T-helper 9 cell (primary cell): ENCODE results near the gene ABHD8.

Source experiments
- DNase-seq: peaks from one replicate; pipeline ENCODE4 v3.0.0-alpha.2; 2020

Gene ABHD8

DNA sequence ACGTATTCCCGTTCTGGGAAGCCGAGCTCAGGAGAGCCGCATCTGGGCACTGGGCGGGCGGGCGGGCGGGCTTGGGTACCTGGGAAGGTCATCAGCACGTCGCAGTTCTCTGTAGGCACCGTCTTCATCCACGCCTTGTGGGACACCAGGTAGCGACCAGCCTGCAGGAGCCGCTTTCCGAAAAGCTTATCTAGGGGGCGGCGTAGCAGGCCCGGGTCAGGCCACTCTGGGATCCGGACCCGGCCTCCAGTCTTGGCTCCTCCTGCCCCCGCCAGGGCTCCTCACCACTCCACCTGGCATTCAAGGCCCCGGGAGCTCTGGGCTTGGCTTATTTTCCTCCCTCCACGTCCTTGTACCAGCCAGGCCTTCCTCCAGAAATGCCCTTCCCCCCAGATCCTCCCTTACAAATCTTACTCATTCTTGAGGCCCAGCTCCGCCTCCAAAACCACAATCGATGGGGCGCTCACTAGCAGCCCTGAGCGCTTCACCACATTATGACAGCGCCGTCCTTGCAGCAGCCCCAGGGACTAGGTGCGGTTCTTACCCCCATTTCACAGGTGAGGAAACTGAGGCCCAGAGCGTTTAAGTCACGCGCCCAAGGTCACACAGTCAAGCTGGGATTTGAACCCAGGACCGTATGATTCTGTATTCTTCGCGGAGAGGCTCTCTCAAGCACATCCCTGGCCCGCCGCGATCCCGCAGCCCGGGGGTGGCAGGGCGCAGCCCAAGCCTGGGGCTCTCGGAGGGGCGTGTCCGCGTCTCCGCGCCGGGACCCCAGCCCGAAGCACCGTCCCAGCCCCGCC is 30.6 kb upstream of the ABHD8 start:
- DNase-seq = peak; percentile 51

DNA sequence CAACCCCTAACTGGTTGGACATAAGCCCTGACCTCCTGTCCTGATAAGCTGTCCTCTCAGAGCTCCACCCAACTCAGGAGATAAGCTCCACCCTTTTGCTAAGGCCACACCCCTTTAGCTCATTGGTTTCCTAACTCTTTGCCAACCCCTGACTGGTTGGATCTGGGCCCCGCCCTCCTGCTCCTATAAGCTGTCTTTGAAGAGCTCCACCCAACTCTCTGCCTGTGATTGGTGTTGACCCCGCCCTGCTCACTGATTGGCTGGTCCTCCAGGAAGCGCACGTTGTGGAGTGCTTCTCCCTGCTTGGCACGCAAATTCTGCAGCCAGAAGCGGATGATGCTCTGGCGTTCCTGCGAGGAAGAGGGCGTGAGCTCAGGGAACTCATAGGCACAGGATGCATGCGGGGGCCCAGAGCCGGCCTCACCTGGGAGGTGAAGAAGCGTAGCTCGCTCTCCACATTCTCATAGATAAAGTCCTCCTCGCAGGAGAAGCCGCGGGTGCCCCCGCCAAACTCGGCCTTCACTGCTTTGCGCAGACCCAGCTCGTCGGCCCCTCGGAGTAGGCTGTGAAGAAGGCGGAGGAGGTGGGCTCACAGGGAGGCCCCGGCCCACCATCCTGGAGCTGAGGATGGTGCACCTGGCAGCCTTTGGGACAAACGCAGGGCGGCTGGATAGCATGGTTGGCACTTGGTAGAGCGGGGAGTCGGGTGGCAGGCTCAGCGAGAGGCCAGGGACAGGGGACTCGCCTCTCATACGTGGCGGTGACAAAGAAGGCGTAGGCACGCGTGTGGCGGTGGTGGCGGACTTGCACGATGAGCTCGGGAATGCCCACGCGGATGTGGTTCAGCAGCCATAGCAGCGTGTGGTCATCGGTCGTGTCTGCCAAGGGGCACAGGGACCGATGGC is 29.7 kb upstream of the ABHD8 start:
- DNase-seq = no peak

DNA sequence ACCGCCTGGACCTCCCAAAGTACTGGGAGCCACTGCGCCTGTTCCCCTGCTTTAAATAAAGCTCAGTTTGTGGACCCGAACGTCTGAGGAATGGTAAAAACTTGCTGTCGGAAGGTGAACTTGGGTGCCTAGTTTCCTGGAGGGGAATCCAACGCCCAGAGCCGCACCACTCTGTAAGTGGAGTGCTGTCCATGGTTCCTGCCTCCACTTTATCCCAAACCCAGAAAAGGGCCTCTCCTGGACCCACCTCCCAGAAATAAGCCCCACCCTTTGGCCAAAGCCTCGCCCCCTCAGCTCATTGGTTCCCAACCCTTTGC is 29.1 kb upstream of the ABHD8 start:
- no peak for DNase-seq

DNA sequence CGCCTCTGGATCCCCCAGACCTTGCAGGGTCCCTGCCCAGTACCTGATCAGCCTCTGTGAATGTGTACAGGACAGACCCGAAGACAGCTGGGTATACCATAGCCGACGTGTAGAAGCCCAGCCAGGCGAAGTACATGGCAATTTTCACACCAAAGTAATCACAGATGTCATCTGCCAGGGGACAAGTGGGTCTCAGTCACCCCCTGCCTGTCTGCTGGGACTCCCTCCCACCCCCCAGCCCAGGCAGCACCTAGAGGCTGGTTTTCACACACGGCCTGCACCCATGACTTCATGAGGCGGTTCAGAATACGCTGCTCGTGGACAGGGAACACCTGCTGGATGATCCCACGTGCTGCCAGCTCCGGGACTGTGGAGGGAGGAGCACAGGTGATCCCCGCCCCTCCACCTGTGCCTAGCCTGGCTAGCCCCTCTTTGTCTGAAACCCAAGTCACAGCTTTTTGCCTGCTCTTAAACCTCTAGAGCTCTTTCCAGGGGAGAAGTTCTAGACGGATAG is 27.9 kb upstream of the ABHD8 start:
- no peak for DNase-seq

DNA sequence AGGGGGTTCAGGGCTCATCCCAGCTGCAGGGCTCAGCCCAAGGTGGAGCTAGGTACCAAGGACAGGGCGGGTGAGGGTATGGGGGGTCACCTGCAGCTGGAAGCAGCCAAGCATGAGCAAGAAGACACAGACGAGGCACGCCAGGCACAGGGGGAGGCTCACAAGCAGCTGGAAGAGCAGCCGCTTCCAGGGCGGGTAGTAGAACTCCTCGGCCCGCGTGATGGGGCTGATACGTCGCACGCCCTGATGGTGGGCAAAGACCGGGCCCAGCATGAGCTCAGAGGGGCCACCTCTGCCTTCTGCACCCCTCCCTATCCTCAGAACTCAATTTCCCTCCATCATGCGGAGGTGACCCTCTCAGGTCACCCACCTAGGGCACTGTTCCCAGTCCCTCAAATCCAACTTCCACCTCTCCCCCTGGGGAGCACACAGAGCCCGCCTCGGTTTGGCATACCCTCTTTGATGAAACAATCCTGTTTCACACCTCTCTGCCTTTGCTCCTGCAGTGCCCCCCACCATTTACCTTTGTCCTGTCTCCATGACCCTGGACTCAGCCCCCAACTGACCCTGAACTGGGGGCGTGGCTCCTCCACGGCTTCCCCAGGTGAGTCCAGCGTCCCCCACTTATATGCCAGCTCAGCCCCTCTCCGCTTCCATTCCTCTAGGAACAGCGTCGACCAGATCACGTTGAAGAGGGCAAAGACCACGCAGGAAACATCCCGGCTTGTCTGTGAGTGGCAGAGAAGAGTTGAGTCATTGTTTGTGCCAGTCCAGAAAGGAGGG is 27.2 kb upstream of the ABHD8 start:
- DNase-seq = no peak

DNA sequence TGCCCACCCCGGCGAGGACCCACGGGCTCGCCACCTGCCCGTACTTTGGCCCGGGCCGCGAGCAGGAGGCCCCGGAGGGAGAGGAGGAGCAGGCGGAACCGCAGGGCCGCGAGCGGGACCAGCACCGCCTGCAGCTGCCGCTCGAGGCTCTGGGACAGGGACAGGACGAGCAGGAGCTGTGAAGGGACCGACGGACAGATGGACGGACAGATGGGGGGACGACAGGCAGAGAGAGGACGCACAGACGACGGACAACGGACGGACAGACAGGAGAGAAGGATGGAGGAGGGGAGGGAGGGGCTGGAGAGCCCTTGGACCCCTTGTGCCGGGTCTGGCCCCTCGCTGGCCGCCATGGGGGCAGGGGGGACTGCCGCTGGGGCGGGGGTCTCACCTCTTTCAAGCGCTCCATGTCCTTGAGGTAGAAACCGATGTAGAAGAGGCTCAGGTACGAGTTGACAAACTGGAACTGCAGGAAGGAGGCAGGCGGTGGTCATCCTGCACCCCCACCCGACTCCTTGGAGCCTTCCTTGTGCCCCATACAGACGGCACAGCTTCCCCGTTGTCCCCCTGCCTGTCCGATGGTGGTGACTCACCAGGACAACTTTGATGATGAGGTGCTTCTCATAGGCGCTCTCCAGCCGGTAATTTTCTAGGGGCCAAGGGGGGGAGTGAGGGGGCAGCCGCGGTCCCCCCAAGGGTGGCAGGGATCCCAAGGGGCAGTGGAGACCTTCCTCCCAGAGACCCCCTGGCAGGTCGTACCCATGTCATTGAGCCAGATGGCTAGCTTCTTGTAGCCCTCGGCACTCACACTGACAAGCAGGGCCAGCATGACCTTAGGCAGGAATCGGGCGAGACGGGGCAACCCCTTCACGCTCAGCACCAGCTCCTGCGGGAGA is 26.4 kb upstream of the ABHD8 start:
- DNase-seq = no peak

DNA sequence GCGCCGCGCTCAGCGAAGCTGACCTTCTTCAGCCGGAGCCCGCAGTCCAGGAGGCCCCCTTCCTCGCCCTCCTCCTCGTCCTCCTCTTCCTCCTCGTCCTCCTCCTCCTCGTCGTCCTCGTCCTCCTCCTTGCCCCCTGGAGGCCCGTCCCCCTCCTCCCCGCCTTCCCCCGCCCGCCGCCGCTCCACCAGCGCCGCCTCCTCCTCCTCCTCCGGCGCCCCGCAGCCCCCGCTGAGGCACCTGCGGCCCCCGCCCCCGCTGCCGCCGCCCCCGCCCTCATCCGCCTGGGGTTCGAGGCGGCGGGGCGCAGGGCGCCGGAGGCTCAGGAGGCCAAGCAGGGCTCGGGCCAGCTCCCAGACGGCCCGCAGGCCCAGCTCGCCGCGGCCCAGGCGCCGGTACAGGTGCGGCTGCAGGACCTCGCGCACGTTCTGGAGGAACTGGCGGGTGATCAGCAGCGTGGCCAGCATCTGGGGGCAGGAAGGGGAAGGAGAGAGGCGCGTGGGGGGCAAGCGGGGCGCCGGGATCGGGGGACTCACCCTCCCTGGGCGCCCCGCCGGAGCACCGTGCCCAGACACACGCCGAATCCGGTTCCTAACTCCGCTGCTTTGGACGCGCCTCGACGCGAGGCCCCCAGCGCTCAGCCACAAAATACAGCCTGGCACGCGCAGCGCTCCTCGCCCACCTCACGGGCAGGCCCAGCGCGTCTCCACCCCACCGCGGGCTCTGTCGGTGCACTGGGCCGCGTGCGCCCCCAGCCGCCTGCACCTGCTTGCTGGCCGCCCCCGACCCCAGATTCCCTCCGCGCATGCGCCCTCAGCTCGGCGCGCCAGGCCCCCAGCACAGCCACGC is 25.5 kb upstream of the ABHD8 start:
- DNase-seq = peak; percentile 45

DNA sequence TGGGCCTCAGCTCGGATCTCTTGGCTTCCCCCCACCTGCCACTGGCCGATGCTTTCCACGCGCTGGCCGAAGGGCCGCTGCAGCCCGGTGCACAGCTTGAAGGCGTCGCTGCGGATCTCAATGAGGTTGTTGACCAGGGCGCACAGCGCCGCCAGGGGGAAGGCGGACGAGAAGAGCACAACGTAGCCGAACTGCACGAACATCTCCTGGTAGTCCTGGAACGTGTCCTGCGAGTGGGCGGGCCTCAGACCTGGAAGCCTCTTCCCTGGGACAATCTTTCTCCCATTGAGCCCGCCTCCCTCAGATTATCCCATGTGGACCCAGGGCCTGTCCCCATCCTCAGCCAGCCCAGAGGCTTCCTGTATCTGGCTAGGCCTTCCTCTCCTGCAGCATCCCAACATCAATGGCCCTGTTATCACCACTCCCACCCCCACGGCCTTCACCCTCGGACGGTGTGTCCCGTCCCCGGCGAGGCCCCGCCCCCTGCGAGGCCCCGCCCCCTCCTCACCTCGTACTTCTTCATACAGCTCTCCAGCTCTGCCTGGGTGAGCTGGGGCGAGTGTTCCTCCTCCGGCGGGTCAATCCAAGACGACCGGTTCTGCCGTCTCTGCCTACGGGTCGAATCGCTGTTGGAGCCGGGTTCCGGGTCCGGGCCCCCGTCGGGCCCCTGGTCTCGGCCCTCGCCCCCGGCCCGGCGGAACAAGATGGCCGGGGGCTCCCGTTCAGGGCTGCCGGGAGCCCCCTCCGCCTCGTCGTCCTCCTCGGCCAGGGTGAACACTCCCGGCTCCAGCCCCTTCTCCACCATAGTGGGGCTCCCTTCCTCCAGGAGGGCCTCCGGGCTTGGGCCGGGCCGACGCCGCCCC is 24.7 kb upstream of the ABHD8 start:
- DNase-seq = peak; percentile 57

DNA sequence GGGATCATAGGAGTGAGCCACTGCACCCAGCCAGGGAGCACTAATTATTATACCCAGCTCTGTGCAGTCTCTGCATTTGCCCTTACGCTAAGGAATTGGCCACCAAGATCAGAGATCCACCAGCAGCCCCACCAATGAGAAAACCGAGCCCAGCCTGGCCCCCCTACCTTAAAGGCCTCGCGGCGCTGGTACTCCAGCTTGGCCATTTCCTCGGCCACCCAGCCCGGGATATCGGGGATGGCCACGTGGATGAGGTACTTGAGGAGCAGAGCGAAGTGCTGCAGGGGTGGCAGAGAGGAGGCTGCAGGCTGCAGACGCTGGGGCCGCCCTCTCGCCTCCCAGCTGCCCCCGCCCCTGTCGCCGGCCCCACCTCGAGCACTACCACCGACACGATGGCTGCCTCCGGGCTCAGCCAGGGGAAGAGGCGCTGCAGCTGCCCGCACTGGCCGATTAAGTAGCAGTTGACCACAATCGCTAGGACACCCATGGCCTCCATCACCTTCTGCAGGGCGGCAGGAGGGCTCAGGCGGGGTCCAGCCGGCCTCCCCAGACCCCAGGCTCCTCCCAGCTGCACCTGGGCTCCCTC is 23.9 kb upstream of the ABHD8 start:
- DNase-seq = no peak

DNA sequence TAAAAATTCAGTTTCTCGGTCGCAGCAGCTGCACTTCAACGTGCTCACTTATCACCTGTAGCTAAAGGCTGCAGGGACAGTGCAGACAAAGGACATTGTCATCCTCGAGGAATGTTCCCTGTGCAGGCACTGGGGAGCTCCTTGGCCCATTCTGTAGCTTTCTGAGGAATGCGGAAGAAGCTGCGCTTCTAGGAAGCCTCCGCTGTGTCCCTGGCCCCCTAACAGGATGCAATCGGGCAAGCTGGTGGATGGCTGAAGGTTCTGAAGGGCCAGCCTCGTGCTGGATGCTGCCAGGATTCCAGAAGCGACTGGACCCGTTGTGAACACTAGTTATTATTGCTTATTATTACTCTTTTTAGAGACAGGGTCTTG is 23.4 kb upstream of the ABHD8 start:
- DNase-seq = no peak

DNA sequence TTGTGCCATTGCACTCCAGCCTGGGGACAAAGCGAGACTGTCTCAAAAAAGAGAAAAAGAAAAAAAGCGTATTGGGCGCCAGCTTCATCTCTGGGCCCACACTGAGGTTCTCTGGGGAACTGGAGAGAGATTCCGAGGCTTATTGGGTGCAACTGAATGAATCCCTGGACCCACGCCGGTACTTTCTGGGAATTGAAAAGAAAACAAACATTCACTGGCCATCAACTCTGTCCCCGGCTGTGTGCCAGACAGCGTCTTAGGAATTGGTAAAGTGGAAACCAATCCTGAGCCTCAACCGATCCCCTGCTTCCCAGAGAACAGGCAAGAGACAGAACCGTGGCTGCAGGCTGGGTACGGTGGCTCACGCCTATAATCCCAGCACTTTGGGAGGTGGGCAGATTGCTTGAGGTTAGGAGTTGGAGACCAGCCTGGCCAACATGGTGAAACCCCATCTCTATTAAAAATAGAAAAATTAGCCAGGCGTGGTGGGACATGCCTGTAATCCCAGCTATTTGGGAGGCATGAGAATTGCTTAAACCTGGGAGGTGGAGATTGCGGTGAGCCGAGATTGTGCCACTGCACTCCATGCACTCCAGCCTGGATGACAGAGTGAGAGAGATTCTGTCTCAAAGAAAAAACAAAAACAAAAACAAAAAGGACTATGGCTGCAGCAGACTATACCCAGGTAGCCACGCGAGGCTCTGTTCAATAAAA is 22.8 kb upstream of the ABHD8 start:
- no peak for DNase-seq

DNA sequence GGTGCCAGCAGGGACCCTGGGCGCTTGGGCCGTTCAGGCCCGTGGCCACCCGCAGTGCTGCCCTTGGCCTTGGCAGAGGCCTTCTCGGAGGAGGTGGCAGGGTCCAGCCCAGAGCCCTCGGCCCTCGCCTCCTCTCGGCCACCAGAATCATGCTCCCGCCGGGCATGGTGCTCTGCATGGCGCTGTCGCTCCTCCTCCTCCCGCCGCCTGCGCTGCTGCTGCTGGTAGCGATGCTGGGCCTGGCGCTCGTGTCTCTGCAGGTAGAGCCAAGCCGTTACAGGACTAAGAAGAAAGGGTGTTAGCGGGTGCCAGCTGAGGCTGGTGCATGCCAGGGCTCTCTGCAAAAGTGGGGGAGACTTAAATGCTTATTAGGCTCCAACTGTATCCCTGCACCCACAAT is 21.9 kb upstream of the ABHD8 start:
- DNase-seq = no peak

DNA sequence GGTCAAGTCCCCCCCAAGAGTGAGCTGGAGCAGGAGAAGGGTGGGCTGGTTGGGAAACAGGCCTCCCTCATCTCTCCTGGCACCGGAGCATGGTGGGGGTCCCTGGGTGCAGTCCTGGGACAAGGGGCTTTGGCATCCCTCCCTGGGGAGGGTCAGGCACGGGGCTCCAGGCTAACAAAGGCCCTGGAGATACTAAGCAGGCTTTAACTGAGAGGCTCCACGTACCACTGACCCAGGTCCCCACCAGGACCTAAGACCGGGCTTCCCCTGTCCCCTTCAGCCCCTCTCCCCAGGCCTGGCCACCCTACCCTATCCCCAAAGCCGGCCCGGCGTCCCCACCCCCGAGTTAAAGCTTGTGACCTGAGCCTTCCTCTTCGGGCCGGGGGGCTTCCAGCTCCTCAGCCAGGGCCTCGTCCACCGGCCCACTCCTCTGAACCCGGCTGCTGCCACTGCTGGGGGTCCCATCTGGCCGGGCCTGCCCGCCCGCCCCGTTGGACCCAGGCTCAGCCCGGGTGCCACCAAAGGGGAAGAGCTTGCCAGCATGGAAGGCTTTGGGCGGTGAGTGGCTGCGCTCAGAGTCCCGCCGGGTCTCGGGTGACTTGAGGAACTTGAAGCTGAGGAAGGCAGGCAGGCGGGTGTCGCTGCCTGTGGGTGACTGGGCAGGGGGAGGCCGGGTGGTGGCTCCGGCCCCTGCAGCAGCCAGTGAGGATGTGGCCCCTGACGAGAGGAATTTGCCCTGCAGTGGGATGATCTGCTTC is 21.3 kb upstream of the ABHD8 start:
- DNase-seq = no peak

DNA sequence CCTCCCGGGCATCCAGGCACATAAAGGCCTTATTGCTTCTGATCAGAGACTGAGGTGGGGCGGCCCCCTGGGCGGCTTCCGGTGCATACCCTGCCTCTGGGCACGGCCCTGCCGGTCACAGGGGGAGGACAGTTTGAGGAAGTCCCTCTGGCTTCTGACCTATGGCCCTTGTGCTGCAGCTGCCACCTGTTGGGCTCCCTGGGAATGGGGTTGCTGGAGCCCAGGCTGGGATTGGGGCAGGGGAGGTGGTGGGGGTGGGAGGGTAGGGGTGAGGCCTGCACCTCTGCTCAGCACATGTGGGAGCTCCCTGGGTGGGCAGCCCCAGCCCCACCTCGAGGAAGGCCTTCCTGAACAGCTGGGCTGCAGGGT is 20.7 kb upstream of the ABHD8 start:
- no peak for DNase-seq

DNA sequence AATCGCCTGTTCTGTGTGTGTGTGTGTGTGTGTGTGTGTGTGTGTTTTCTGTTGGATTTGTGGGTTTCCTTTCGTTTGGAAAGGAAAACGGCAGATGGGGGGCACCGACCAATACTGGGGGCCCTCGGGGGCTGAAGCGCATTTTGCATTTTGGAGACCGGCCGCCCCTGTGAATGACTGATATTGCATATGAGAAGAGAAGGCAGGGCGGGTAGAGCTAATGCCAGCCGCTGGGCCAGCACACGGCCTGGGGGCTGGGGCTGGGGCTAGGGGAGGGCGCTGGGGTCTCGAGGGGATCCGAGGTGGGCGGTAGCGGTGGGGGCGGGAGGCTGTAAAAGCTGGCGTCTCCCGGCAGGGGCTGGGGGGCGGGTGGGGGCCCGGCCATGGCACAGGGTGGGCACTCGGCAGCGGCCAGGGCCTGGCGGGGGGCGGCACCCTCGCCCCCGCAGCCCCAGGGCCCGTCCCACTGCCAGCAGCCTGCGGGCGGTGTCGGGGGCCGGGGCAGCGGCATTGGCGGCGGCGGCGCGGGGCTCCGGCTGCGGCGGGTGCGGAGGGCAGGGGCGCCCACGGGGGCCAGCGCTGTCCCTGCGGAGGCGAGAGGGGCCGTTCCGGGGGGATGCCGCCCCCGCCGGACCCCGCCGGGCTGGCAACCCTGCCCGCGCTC is 20.2 kb upstream of the ABHD8 start:
- DNase-seq = no peak

DNA sequence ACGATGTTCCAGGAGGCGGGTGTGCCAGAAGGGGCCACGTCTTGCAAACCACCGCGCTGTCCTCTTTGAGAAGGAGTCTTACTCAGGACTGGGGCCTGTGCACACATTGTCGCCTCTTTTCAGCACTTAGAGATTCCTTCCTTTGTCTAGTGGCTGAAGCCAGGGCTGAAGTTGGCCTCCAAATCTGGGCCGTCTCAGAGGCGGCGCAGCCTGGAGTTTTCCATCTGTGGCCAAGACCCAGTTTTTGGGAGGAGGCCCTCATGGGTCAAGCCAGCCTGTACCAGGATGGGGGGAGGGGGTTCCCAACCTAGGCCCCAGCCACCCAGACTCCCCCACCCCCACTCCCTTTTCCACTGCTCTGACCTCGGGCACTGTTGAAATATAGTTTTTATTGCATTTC is 19.6 kb upstream of the ABHD8 start:
- DNase-seq = no peak

DNA sequence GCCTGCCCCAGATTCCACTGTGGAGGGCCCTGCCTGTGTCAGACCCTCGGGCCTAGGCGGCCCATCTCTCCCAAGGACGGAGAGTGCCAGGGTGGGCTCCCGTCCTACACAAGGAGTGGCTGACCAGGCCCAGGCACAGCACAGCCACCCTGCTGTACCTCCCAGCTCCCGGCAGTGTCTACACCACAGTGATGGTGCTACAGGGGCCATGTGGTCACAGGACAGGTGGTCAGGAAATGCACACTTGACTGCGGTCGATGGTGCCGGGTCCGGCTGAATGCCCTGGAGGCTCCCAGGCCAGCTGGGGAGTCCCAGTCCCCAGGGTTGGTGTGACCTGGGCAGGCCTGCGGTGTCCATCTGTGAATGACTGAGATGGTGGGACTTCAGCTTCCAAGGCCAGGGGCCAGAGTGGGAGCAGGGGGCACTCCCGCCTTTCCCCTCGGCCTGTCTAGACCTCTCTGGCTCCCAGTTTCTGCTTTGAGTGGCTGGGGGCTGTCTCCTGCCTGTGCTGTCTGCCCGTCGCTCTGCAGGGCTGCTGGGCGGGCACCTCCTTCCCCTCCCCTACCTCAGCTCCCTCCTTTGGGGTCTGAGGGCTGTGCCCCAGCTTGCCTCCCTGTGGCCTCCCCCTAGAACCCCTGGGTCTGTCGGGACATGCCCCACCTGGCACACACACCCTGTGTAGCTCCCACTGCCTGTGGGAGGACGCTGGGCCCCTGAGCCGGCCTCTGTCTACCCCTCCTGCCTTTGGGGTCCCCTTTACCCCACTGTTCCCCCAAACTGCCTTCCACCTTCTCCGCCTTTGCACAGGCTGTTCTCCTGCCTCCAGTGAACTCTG is 18.6 kb upstream of the ABHD8 start:
- no peak for DNase-seq
